ENCODE results near the gene MKNK2.

MKNK2 gene

GRCh38 chr19:2070986-2071673 lies 20.1 kb upstream of the MKNK2 start:
- DNase-seq, result no peak
- CTCF ChIA-PET, result interaction anchor here (3.3 kb wide), 1 partner anchor 19 kb away, joined by 16 read pairs; no protein-coding TSS in a partner anchor
- H3K27ac Mint-ChIP-seq, result peak overlapping the region; percentile 74
- peaks cover 43% of the 10 kb centered on the region for H3K36me3 Mint-ChIP-seq
- H3K27me3 Mint-ChIP-seq, result no peaks in the 10 kb centered on the region
- H3K9me3 Mint-ChIP-seq, result no peaks in the 10 kb centered on the region
- H3K4me3 Mint-ChIP-seq, result no peak overlapping the region
- H3K4me1 Mint-ChIP-seq, result peaks cover 37% of the 10 kb centered on the region

- H3K27me3 Mint-ChIP-seq, result no peaks in the 10 kb centered on the region
- no peak for DNase-seq
- peaks cover 39% of the 10 kb centered on the region for H3K36me3 Mint-ChIP-seq
- H3K27ac Mint-ChIP-seq, result no peak overlapping the region
- peaks cover 33% of the 10 kb centered on the region for H3K4me1 Mint-ChIP-seq
- CTCF ChIA-PET, result interaction anchor here (0.7 to 3.3 kb wide), 8 partner anchors 9 to 206 kb away, joined by 3 to 16 read pairs (median 5); no protein-coding TSS in a partner anchor
- H3K4me3 Mint-ChIP-seq, result no peak overlapping the region
- no peaks in the 10 kb centered on the region for H3K9me3 Mint-ChIP-seq
Observed at GRCh38 chr19:2070436-2070827, 19.4 kb upstream of the MKNK2 start.

DNA sequence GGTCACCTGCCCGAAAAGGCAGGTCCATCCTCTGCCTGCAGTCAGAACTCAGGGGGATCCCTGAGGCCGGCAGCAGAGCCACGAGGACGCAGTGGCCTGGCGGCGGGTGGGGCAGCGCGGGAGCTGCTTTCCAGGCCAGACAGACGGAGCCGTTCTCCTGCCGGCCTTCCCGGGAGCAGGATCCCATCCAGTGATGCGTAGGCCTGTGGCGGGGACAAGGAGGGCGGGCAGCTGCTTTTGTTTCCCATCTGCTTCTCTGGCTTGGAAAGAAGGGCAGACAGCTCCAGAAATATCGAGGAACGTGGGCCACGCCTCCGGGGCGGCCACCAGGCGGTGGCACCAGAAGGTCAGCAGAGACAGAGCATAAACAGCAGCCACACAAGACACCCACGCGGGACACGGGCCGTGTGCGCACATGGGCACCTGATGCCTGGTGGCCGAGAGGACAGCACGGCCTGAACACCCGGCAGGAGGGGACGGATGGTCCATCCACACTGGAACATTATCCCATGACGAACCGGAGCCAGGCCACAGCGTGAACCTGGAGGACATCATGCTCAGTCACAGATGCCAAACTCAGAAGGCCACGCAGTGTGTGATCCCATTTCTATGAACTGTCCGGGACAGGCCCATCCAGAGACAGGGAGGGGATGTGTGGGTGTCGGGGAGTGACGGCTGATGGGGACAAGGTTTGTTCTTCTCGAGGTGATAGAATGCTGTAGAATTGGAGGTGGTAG lies 13.9 kb upstream of the MKNK2 start:
- H3K36me3 Mint-ChIP-seq, result peaks cover 8% of the 10 kb centered on the region
- no peak for DNase-seq
- CTCF ChIA-PET, result no interaction called here
- H3K27ac Mint-ChIP-seq, result no peak overlapping the region
- no peaks in the 10 kb centered on the region for H3K9me3 Mint-ChIP-seq
- H3K4me1 Mint-ChIP-seq, result peaks cover 26% of the 10 kb centered on the region
- H3K4me3 Mint-ChIP-seq, result no peak overlapping the region
- no peaks in the 10 kb centered on the region for H3K27me3 Mint-ChIP-seq

DNA sequence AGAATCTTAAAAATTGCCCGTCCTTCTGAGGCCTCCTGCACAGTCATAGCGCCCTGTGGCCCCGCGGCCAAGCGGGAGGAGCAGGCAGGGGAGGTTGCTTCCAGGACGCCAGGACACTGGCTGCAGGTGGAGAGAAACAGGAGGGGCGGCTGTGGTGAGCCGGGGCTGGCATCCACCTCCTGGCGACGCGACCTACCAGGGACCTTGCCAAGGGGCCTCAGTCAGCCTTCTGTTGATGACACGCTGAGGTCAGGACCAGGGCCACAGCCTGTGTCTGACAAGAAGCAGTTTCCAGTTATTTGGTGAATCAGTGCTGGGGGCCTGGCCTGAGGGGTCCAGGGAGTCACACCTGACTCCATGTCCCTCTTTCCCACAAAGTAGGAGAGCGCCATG lies 13.3 kb upstream of the MKNK2 start:
- H3K9me3 Mint-ChIP-seq, result no peaks in the 10 kb centered on the region
- CTCF ChIA-PET, result no interaction called here
- no peak for DNase-seq
- no peaks in the 10 kb centered on the region for H3K27me3 Mint-ChIP-seq
- peaks cover 3% of the 10 kb centered on the region for H3K36me3 Mint-ChIP-seq
- H3K27ac Mint-ChIP-seq, result no peak overlapping the region
- peaks cover 22% of the 10 kb centered on the region for H3K4me1 Mint-ChIP-seq
- H3K4me3 Mint-ChIP-seq, result no peak overlapping the region

- Mint-ChIP-seq H3K4me3 (no peak overlapping the region), H3K4me1 (peaks cover 22% of the 10 kb centered on the region), H3K27ac (no peak overlapping the region), H3K36me3 (peaks cover 3% of the 10 kb centered on the region), H3K27me3 (no peaks in the 10 kb centered on the region), H3K9me3 (no peaks in the 10 kb centered on the region)
- CTCF ChIA-PET, result interaction anchor here (1.1 to 1.3 kb wide), 2 partner anchors 31 to 215 kb away, joined by 3 read pairs; no protein-coding TSS in a partner anchor
- DNase-seq, result no peak
Observed at GRCh38 chr19:2063824-2064223, 12.8 kb upstream of the MKNK2 start.

- H3K27ac Mint-ChIP-seq, result peak overlapping the region; percentile 91
- CTCF ChIA-PET, result interaction anchor here (0.8 to 1.3 kb wide), 2 partner anchors 30 to 133 kb away, joined by 3 read pairs; no protein-coding TSS in a partner anchor
- no peaks in the 10 kb centered on the region for H3K9me3 Mint-ChIP-seq
- DNase-seq, result no peak
- peaks cover 33% of the 10 kb centered on the region for H3K4me1 Mint-ChIP-seq
- H3K36me3 Mint-ChIP-seq, result peaks cover 1% of the 10 kb centered on the region
- H3K4me3 Mint-ChIP-seq, result peak overlapping the region; percentile 91
- H3K27me3 Mint-ChIP-seq, result no peaks in the 10 kb centered on the region
Observed at GRCh38 chr19:2062770-2063169, 11.7 kb upstream of the MKNK2 start.

GRCh38 chr19:2062389-2062729 lies 11.3 kb upstream of the MKNK2 start:
- Mint-ChIP-seq H3K4me3 (peak overlapping the region; percentile 91), H3K4me1 (peaks cover 37% of the 10 kb centered on the region), H3K36me3 (peaks cover 1% of the 10 kb centered on the region), H3K27me3 (no peaks in the 10 kb centered on the region), H3K27ac (peak overlapping the region; percentile 91), H3K9me3 (no peaks in the 10 kb centered on the region)
- DNase-seq, result no peak
- CTCF ChIA-PET, result interaction anchor here (0.8 kb wide), 1 partner anchor 132 kb away, joined by 3 read pairs; no protein-coding TSS in a partner anchor

- DNase-seq, result peak; percentile 99
- H3K4me3 Mint-ChIP-seq, result peak overlapping the region; percentile 91
- H3K27ac Mint-ChIP-seq, result peak overlapping the region; percentile 91
- H3K36me3 Mint-ChIP-seq, result peaks cover 1% of the 10 kb centered on the region
- H3K4me1 Mint-ChIP-seq, result peaks cover 43% of the 10 kb centered on the region
- H3K27me3 Mint-ChIP-seq, result no peaks in the 10 kb centered on the region
- H3K9me3 Mint-ChIP-seq, result no peaks in the 10 kb centered on the region
- CTCF ChIA-PET, result interaction anchor here (0.6 to 1.5 kb wide), 2 partner anchors 8 to 25 kb away, joined by 3 to 4 read pairs; no protein-coding TSS in a partner anchor
Observed at GRCh38 chr19:2061495-2062388, 10.7 kb upstream of the MKNK2 start.

- H3K27me3 Mint-ChIP-seq, result no peaks in the 10 kb centered on the region
- peak overlapping the region; percentile 91 for H3K4me3 Mint-ChIP-seq
- no peak for DNase-seq
- peaks cover 1% of the 10 kb centered on the region for H3K36me3 Mint-ChIP-seq
- peaks cover 49% of the 10 kb centered on the region for H3K4me1 Mint-ChIP-seq
- no peaks in the 10 kb centered on the region for H3K9me3 Mint-ChIP-seq
- H3K27ac Mint-ChIP-seq, result peak overlapping the region; percentile 95
- CTCF ChIA-PET, result interaction anchor here (0.6 to 1.5 kb wide), 2 partner anchors 9 to 24 kb away, joined by 3 to 4 read pairs; no protein-coding TSS in a partner anchor
Observed at GRCh38 chr19:2060884-2061494, 9.9 kb upstream of the MKNK2 start.

GRCh38 chr19:2059422-2060201 lies 8.6 kb upstream of the MKNK2 start:
- Mint-ChIP-seq H3K4me3 (peak overlapping the region; percentile 80), H3K9me3 (no peaks in the 10 kb centered on the region), H3K4me1 (peaks cover 61% of the 10 kb centered on the region), H3K27me3 (no peaks in the 10 kb centered on the region), H3K27ac (peak overlapping the region; percentile 95), H3K36me3 (peaks cover 1% of the 10 kb centered on the region)
- DNase-seq, result no peak
- CTCF ChIA-PET, result interaction anchor here (1.2 to 2.6 kb wide), 2 partner anchors 10 to 15 kb away, joined by 3 to 14 read pairs; no protein-coding TSS in a partner anchor

- Mint-ChIP-seq H3K4me3 (peak overlapping the region; percentile 35), H3K9me3 (no peaks in the 10 kb centered on the region), H3K27me3 (no peaks in the 10 kb centered on the region), H3K36me3 (peaks cover 1% of the 10 kb centered on the region), H3K4me1 (peaks cover 66% of the 10 kb centered on the region), H3K27ac (peak overlapping the region; percentile 87)
- CTCF ChIA-PET, result interaction anchor here (1.2 to 2.6 kb wide), 2 partner anchors 10 to 16 kb away, joined by 3 to 14 read pairs; no protein-coding TSS in a partner anchor
- no peak for DNase-seq
Observed at GRCh38 chr19:2058570-2059421, 7.8 kb upstream of the MKNK2 start.

All from activated naive CD4-positive, alpha-beta T cell treated with anti-CD3 and anti-CD28 coated beads, Interleukin-2, amount 10 ng/mL, durations not matched to agents 7 days and 5 days (primary cell).